HepG2 (cell line): ENCODE results near the gene ARMH3. TPM values are rescaled to one million over a fixed set of nuclear protein-coding genes. Genes with fewer than 3 reads are reported as not detected.

Experiments
- ATAC-seq: fragments of 200-7000 bp; cut with Tn5 transposase; 3 replicates; pipeline ENCODE4 v1.9.1; 2020; ENCODE audit warnings: mild to moderate bottlenecking, moderate library complexity
- BruUV-seq: library from RNA; stranded (reverse); fragments of 400-500 nt; replicated peaks from 2 replicates; lab custom pipeline; 2021; lab: Mats Ljungman, UMichigan
- CTCF ChIA-PET: fragments of 300-600 bp; formaldehyde crosslinking; extraction: SDS; loops from one replicate; lab custom pipeline; 2021; ENCODE audit warnings: low total read pairs, inconsistent platforms, low intra/inter-chr PET ratio; lab: Yijun Ruan, JAX
- POLR2A ChIA-PET: fragments of 350-600 bp; sonication (Branson Sonifier 250); formaldehyde crosslinking; loops from one replicate; lab custom pipeline; 2020; ENCODE audit warnings: antibody characterized with exemption, inconsistent platforms; lab: Yijun Ruan, JAX
- DNase-seq: peaks from one replicate; pipeline ENCODE4 v3.0.0-alpha.2; 2015; ENCODE audit warnings: low spot score
- FAIRE-seq: peaks from 3 replicates; lab custom pipeline; 2011; peaks lifted over from hg19 to GRCh38; lab: Jason Lieb, UNC
- H2AFZ ChIP-seq: one replicate; pipeline ENCODE4 v1.6.1; 2011; ENCODE audit warnings: low read length, inconsistent platforms
- H3K27ac ChIP-seq: fragments of 300-600 bp; 3 replicates; pipeline ENCODE4 v1.8.0; 2011; ENCODE audit warnings: mixed run types, mild to moderate bottlenecking, mixed read lengths, low read length, inconsistent platforms; ENCODE audit not compliant: insufficient read depth; ENCODE audit errors: extremely low read length
- H3K27me3 ChIP-seq, 2 experiments: fragments of 200-600 bp in 1 of 2; 2 replicates in 1 of 2; 3 replicates in 1 of 2; pipeline versions ENCODE4 v1.6.0 to v1.8.0; 2011; ENCODE audit warnings: low read length in 2 of 2, mild to moderate bottlenecking in 2 of 2, moderate library complexity in 2 of 2, inconsistent platforms in 1 of 2; ENCODE audit not compliant: insufficient read depth in 2 of 2, control insufficient read depth in 1 of 2
- H3K36me3 ChIP-seq, 2 experiments: fragments of 200-600 bp in 1 of 2; replicated peaks in 1 of 2; 2 replicates in 1 of 2; 3 replicates in 1 of 2; pipeline versions ENCODE4 v1.5.1 to v1.8.0; 2011; ENCODE audit warnings: low read length in 2 of 2, inconsistent platforms in 1 of 2; ENCODE audit not compliant: insufficient read depth in 2 of 2, control insufficient read depth in 1 of 2
- H3K4me1 ChIP-seq: 2 replicates; pipeline ENCODE4 v1.5.1; 2012; ENCODE audit warnings: low read length, inconsistent platforms; ENCODE audit not compliant: insufficient read depth
- H3K4me2 ChIP-seq: 2 replicates; pipeline ENCODE4 v1.6.0; 2011; ENCODE audit warnings: low read depth, low read length, inconsistent platforms
- H3K4me3 ChIP-seq, 3 experiments: fragments of 200-600 bp in 1 of 3; sonication (generic), shearing (Covaris generic) in 1 of 3; replicated peaks in 1 of 3; 2 replicates each; pipeline ENCODE4 v1.5.1; 2011 to 2016; ENCODE audit warnings: low read length in 3 of 3, inconsistent platforms in 2 of 3, low read depth in 2 of 3, mild to moderate bottlenecking in 2 of 3, control low read depth in 1 of 3, mixed read lengths in 1 of 3; ENCODE audit not compliant: insufficient read depth in 1 of 3
- H3K79me2 ChIP-seq: one replicate; pipeline ENCODE4 v1.6.1; 2011; ENCODE audit warnings: low read length, inconsistent platforms; ENCODE audit not compliant: insufficient read depth
- H3K9ac ChIP-seq: 2 replicates; pipeline ENCODE4 v1.6.0; 2011; ENCODE audit warnings: mild to moderate bottlenecking, low read depth, low read length, inconsistent platforms; ENCODE audit not compliant: insufficient read depth
- H3K9me3 ChIP-seq: 2 replicates; pipeline ENCODE4 v1.5.1; 2012; ENCODE audit warnings: mild to moderate bottlenecking, low read length
- H4K20me1 ChIP-seq: 2 replicates; pipeline ENCODE4 v1.6.0; 2011; ENCODE audit warnings: inconsistent platforms, mild to moderate bottlenecking, low read length, moderate library complexity; ENCODE audit not compliant: insufficient read depth
- JUN ChIP-seq: sonication (generic); formaldehyde crosslinking; IDR thresholded peaks from 2 replicates; pipeline ENCODE4 v1.4.0; 2020; ENCODE audit warnings: mild to moderate bottlenecking, missing genetic modification reagents
- KDM4B ChIP-seq: sonication (generic); formaldehyde crosslinking; IDR thresholded peaks from 2 replicates; pipeline ENCODE4 v1.4.0; 2020; ENCODE audit warnings: missing genetic modification reagents
- MEF2D ChIP-seq: sonication (generic); formaldehyde crosslinking; IDR thresholded peaks from 2 replicates; pipeline ENCODE4 v1.5.1; 2020; ENCODE audit warnings: mild to moderate bottlenecking, missing genetic modification reagents
- PRMT3 ChIP-seq: sonication (generic); formaldehyde crosslinking; IDR thresholded peaks from 2 replicates; pipeline ENCODE4 v1.8.1; 2022; ENCODE audit warnings: low read depth, mild to moderate bottlenecking, moderate library complexity, missing genetic modification reagents, borderline replicate concordance
- SMAD1 ChIP-seq: sonication (generic); formaldehyde crosslinking; IDR thresholded peaks from 2 replicates; pipeline ENCODE4 v1.4.0; 2020; ENCODE audit warnings: missing genetic modification reagents, low read depth, mild to moderate bottlenecking, borderline replicate concordance
- ZKSCAN8 ChIP-seq: IDR thresholded peaks from 2 replicates; pipeline ENCODE4 v1.6.1; 2016; ENCODE audit warnings: borderline replicate concordance, missing genetic modification reagents, missing compliant biosample characterization
- ZNF253 ChIP-seq: sonication (generic); formaldehyde crosslinking; IDR thresholded peaks from 2 replicates; pipeline ENCODE4 v1.8.0; 2022; ENCODE audit warnings: mild to moderate bottlenecking, missing genetic modification reagents, borderline replicate concordance
- ZNF530 ChIP-seq: sonication (generic); formaldehyde crosslinking; IDR thresholded peaks from 2 replicates; pipeline ENCODE4 v1.5.0; 2020; ENCODE audit warnings: low read depth, mild to moderate bottlenecking, missing genetic modification reagents
- ZNF674 ChIP-seq: sonication (generic); formaldehyde crosslinking; IDR thresholded peaks from 2 replicates; pipeline ENCODE4 v1.5.0; 2020; ENCODE audit warnings: low read depth, mild to moderate bottlenecking, missing genetic modification reagents
- ZNF720 ChIP-seq: sonication (generic); formaldehyde crosslinking; IDR thresholded peaks from 2 replicates; pipeline ENCODE4 v1.4.0; 2020; ENCODE audit warnings: missing genetic modification reagents
- ZNF781 ChIP-seq: sonication (generic); formaldehyde crosslinking; IDR thresholded peaks from 2 replicates; pipeline ENCODE4 v1.5.1; 2020; ENCODE audit warnings: borderline replicate concordance, mild to moderate bottlenecking, missing genetic modification reagents; ENCODE audit errors: not compliant biosample characterization
- ZSCAN25 ChIP-seq: sonication (generic); formaldehyde crosslinking; IDR thresholded peaks from 2 replicates; pipeline ENCODE4 v1.8.0; 2022; ENCODE audit warnings: mild to moderate bottlenecking, missing genetic modification reagents
- WGBS: methylation state at CpG from one replicate; pipeline ENCODE4 v1.1.6; 2017; ENCODE audit warnings: low lambda C conversion rate; 5-methylcytosine and 5-hydroxymethylcytosine counted together
- in situ Hi-C: cut with HindIII; loops from 2 replicates; pipeline ENCODE4 v1.10.0; 2017; ENCODE audit warnings: low pct_unique_long_range_greater_than_20kb; ENCODE audit not compliant: extremely low pct_ligation_motif_present
- intact Hi-C: fragments of 100-400 bp; cut with micrococcal nuclease; formaldehyde crosslinking; loops from one replicate; pipeline ENCODE4 v1.10.0; 2022; ENCODE audit not compliant: unreplicated experiment
- polyA plus RNA-seq, 8 experiments: library from polyadenylated mRNA; depleted of rRNA in 3 of 8; stranded (reverse) in 7 of 8; unstranded in 1 of 8; fragments of >200 nt; fragmentation: Illumina TruSeq in 4 of 8; extraction: Trizol in 4 of 8; gene quantifications; 2 replicates each; pipeline versions ENCODE4 v1.2.1 to v1.2.3, GENCODE V29; 2011 to 2016; ENCODE audit warnings: low read depth in 4 of 8, missing spikeins in 1 of 8, mixed read lengths in 1 of 8; ENCODE audit not compliant: insufficient read depth in 1 of 8
- total RNA-seq, 5 experiments: library from RNA; depleted of rRNA; stranded (reverse); fragments of >200 nt; fragmentation: Illumina TruSeq; extraction: Trizol; gene quantifications; 2 replicates each; pipeline ENCODE4 v1.2.3, GENCODE V29; 2016; ENCODE audit warnings: low read depth in 1 of 5
- TF ChIP-seq, protein P1 (sequence below), 2 experiments: sonication (generic) in 1 of 2; formaldehyde crosslinking in 1 of 2; IDR thresholded peaks; 2 replicates each; pipeline versions ENCODE4 v1.4.0 to v1.6.1; 2018 to 2020; ENCODE audit warnings: missing genetic modification reagents in 2 of 2, borderline replicate concordance in 1 of 2, low read depth in 1 of 2, mild to moderate bottlenecking in 1 of 2, missing biosample characterization in 1 of 2
- TF ChIP-seq, protein P2 (sequence below): sonication (generic); formaldehyde crosslinking; IDR thresholded peaks from 2 replicates; pipeline ENCODE4 v1.4.0; 2020; ENCODE audit warnings: mild to moderate bottlenecking, missing genetic modification reagents
- TF ChIP-seq, protein P3 (sequence below): sonication (generic); formaldehyde crosslinking; IDR thresholded peaks from 2 replicates; pipeline ENCODE4 v1.4.0; 2020; ENCODE audit warnings: missing genetic modification reagents
- TF ChIP-seq, protein P4 (sequence below): IDR thresholded peaks from 2 replicates; pipeline ENCODE4 v1.6.1; 2018; ENCODE audit warnings: missing genetic modification reagents, mild to moderate bottlenecking, missing compliant biosample characterization

Gene ARMH3
- total and polyA plus RNA-seq, 2 of the 13 experiments (the other 11 are each of a cell fraction or from before 2014, with no cell fraction given), result 8.4 to 16.9 TPM

DNA sequence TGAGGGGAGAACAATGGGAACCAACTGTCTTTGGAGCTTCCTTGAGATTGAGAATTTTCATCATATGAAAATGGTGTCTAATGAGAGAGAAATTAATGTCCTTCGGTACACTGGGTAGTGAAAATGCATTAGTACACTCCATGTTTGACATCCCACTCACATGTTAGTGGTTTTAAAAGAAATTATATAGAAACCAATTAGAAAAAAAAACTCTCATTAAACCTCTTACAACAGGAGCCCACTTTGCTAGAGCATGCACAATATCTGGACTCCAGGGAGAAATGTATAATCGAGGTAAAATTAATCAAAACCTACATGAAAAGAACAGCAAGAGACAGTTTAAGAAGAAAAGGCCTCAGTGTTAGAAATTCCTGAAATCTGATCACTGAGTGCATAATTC is 133.1 kb downstream of the ARMH3 start:
- in situ Hi-C loops (no loop called here), intact Hi-C loops (no loop called here)
- H3K4me3 ChIP-seq, result no peak overlapping the region
- H2AFZ ChIP-seq, result no peak overlapping the region
- no peak for DNase-seq
- no peaks in the 10 kb centered on the region for H3K79me2 ChIP-seq
- H3K9me3 ChIP-seq, result no peaks in the 10 kb centered on the region
- H3K27ac ChIP-seq, result no peak overlapping the region
- 85% methylated on average over 2 of the region's 2 CpGs for WGBS
- H3K27me3 ChIP-seq, result no peaks in the 10 kb centered on the region
- ChIA-PET POLR2A (no interaction called here), CTCF (no interaction called here)
- H3K9ac ChIP-seq, result no peak overlapping the region
- no peak for FAIRE-seq
- H3K36me3 ChIP-seq, result peaks cover 3 to 4% of the 10 kb centered on the region in 2 experiments; a peak in 3 of 5 replicates
- no TSS peak for BruUV-seq
- no peaks in the 10 kb centered on the region for H4K20me1 ChIP-seq
- no peak overlapping the region for H3K4me2 ChIP-seq
- no peak for ATAC-seq
- H3K4me1 ChIP-seq, result no peaks in the 10 kb centered on the region
- TF ChIP-seq ZNF530 (CRISPR knock-in tag) (no peak), JUN (no peak), ZKSCAN8 (CRISPR knock-in tag) (no peak), ZNF253 (CRISPR knock-in tag) (no peak), ZSCAN25 (CRISPR knock-in tag) (no peak), PRMT3 (no peak), SMAD1 (CRISPR knock-in tag) (no peak), ZNF781 (CRISPR knock-in tag) (no peak), KDM4B (CRISPR knock-in tag) (no peak), MEF2D (CRISPR knock-in tag) (no peak), ZNF674 (CRISPR knock-in tag) (no peak), ZNF720 (CRISPR knock-in tag) (no peak)
- TF ChIP-seq, protein P1, sequence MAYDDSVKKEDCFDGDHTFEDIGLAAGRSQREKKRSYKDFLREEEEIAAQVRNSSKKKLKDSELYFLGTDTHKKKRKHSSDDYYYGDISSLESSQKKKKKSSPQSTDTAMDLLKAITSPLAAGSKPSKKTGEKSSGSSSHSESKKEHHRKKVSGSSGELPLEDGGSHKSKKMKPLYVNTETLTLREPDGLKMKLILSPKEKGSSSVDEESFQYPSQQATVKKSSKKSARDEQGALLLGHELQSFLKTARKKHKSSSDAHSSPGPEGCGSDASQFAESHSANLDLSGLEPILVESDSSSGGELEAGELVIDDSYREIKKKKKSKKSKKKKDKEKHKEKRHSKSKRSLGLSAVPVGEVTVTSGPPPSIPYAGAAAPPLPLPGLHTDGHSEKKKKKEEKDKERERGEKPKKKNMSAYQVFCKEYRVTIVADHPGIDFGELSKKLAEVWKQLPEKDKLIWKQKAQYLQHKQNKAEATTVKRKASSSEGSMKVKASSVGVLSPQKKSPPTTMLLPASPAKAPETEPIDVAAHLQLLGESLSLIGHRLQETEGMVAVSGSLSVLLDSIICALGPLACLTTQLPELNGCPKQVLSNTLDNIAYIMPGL (CRISPR knock-in tag; IDR thresholded peaks at IDR 0.05; ENCODE audit: borderline replicate concordance in 1 of 2, low read depth in 1 of 2), result no peak
- TF ChIP-seq, protein P2, sequence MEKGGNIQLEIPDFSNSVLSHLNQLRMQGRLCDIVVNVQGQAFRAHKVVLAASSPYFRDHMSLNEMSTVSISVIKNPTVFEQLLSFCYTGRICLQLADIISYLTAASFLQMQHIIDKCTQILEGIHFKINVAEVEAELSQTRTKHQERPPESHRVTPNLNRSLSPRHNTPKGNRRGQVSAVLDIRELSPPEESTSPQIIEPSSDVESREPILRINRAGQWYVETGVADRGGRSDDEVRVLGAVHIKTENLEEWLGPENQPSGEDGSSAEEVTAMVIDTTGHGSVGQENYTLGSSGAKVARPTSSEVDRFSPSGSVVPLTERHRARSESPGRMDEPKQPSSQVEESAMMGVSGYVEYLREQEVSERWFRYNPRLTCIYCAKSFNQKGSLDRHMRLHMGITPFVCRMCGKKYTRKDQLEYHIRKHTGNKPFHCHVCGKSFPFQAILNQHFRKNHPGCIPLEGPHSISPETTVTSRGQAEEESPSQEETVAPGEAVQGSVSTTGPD (CRISPR knock-in tag), result no peak
- TF ChIP-seq, protein P3, sequence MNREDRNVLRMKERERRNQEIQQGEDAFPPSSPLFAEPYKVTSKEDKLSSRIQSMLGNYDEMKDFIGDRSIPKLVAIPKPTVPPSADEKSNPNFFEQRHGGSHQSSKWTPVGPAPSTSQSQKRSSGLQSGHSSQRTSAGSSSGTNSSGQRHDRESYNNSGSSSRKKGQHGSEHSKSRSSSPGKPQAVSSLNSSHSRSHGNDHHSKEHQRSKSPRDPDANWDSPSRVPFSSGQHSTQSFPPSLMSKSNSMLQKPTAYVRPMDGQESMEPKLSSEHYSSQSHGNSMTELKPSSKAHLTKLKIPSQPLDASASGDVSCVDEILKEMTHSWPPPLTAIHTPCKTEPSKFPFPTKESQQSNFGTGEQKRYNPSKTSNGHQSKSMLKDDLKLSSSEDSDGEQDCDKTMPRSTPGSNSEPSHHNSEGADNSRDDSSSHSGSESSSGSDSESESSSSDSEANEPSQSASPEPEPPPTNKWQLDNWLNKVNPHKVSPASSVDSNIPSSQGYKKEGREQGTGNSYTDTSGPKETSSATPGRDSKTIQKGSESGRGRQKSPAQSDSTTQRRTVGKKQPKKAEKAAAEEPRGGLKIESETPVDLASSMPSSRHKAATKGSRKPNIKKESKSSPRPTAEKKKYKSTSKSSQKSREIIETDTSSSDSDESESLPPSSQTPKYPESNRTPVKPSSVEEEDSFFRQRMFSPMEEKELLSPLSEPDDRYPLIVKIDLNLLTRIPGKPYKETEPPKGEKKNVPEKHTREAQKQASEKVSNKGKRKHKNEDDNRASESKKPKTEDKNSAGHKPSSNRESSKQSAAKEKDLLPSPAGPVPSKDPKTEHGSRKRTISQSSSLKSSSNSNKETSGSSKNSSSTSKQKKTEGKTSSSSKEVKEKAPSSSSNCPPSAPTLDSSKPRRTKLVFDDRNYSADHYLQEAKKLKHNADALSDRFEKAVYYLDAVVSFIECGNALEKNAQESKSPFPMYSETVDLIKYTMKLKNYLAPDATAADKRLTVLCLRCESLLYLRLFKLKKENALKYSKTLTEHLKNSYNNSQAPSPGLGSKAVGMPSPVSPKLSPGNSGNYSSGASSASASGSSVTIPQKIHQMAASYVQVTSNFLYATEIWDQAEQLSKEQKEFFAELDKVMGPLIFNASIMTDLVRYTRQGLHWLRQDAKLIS (CRISPR knock-in tag), result no peak
- TF ChIP-seq, protein P4, sequence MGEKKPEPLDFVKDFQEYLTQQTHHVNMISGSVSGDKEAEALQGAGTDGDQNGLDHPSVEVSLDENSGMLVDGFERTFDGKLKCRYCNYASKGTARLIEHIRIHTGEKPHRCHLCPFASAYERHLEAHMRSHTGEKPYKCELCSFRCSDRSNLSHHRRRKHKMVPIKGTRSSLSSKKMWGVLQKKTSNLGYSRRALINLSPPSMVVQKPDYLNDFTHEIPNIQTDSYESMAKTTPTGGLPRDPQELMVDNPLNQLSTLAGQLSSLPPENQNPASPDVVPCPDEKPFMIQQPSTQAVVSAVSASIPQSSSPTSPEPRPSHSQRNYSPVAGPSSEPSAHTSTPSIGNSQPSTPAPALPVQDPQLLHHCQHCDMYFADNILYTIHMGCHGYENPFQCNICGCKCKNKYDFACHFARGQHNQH (CRISPR knock-in tag), result no peak
